ENCODE results near the gene RBM47.
"Not testable (repeated sequence)": the region's sequence is repeated elsewhere in the genome, so short reads cannot be mapped to it uniquely, and the experiment has no call there.

RBM47 gene

DNA sequence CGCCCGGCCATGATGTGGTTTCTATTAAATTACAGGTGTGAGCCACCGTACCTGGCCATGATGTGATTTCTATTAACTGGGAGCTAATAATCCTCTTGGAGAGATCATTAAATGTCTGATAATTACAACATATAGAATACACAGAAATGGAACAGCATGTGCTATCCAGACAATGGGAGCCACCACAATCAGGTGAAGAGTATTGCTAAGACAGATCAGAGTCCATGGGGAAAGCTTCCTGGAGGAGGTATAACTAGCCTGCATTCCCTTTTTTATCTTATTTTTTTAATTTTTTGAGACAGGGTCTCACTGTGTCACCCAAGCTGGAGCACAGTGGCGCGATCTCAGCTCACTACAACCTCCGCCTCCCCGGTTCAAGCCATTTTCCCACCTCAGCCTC, 147.7 kb downstream of the RBM47 start:
- no peak for DNase-seq

DNA sequence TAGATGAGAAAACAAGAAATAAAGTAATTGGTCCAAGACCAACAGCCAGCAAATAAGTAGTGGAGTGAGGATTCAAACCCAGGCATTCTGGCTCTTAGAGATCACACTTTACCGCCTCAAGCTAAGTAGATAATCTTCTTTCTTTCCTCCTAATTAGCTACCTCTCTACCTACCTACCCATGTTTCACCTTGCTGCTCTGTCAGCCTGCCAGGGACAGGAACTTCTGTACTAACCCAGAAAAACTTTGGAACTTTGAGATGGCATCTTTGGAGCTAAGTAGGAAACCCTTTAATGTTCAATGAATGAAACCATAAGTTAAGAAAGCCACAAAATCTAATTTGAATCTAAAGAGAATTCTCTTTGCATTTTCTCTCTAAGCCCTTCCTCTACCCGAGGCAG, 149.4 kb downstream of the RBM47 start:
- no peak for DNase-seq

DNA sequence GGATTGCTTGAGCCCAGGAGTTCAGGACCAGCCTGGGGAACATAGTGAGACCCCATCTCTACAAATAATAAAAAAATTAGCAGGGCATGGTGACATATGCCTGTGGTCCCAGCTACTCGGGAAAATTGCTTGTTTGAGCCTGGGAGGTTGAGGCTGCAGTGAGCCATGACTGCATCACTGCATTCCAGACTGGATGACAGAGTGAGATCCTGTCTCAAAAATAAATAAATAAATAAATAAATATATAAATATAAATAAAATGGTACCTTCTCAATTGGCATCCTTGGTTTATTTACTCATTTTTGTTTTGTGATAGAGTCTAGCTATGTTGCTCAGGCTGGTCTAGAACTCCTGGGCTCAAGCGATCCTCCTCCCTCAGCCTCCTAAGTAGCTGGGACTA, 150.3 kb downstream of the RBM47 start:
- no peak for DNase-seq

DNA sequence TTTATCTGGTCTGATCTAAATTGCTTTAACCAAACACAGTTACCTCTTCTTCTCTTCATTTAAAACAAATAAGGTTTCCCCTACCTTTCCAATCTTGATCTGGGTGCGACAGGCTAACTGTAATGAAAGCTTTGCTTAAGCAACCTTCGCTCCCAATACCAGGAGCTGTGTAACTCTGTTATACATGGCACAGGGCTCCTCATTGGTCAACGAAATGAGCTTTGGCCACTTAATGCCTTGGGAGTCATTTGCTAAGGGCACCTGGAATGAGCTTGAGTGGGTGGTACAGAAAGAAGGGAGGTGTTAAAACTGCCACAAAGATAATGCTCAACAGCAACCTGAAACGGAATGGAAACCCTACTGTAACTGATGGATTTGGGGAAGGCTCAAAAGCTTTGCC, 154.1 kb downstream of the RBM47 start:
- DNase-seq: no peak

- no peak for DNase-seq
Measured at GRCh38 chr4:40473578-40474388, 155.9 kb downstream of the RBM47 start.

GRCh38 chr4:40471923-40472322, 157.7 kb downstream of the RBM47 start:
- no peak for DNase-seq

GRCh38 chr4:40466789-40467188, 162.9 kb downstream of the RBM47 start:
- DNase-seq: no peak

DNA sequence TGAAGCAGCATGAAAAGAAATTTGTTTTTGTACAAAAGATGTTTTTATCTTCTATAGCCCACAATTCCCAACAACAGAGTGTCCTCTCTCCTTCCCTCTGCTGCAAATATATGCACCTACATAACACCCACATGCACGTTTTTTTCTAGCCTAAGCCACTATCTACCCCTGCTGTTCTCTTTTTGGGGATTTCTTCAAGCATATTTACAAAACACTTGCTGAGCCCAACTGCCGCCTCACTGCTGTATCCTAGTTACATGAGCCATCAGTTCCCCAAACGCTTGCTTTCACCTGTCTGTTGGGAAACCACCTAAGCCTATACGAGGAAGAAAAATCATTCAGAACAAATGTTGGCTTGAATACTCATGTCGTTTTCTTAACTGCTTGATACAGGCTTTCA, 167.3 kb downstream of the RBM47 start:
- no peak for DNase-seq

GRCh38 chr4:40461879-40462278, 167.8 kb downstream of the RBM47 start:
- no peak for DNase-seq

DNA sequence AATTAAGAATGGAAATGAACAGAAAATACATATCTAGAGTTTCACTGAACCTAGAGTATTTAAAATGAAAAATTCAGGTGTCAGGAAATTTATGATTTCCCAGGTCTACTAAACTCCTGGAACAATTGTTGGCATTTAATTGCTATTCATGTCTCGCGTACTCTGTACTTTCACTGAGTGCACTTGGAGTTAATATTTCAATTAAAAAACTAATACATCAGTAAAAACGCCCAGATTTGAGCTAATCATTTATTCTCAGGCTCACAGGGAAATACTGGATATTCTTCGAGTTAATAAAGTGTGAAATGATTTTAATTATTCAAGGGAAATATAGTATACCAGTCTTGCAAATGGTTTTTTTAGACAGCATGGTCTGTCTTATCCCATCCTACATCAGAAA, 168.6 kb downstream of the RBM47 start:
- no peak for DNase-seq

DNA sequence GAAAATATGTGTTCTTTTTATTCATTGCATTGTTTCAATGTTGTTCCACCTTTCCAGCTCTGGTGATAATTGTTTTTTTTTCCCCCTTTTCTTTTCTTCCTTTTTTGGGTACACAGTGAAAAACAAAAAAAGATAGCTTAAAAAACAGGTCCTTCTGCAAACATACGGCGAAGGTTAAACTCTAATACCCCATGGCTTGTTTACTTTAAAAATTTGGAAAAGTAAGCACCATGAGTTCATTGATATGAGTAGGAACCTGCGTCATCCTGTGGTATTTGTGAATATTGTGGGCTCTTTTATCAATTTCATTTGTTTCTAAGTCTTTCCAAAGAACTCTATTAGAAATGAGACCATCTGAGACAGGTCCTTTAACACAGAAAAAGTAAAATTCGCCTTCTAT, 171.0 kb downstream of the RBM47 start:
- DNase-seq: no peak

GRCh38 chr4:40458109-40458508, 171.6 kb downstream of the RBM47 start:
- no peak for DNase-seq

DNA sequence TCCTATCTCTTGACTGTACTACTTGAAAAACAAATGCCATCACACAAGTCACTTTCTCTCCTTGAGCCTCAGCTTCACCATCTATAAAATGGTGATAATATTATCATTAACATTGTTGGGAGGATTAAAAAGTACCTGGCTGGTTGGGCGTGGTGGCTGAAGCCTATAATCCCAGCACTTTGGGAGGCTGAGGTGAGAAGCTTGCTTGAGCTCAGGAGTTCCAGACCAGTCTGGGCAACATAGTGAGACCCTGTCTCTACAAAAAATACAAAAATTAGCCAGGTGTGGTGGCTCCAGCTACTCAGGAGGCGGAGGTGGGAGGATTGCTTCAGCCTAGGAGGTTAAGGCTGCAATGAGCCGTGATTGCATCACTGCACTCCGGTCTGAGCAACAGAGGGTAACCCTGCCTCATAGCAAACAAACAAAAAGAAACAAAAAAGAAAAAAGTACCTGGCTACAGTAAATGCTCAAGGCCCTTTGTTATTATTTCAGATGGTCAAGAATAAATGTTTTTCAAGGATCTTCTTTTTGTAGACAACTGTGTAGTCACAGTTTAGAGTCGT, 174.2 kb downstream of the RBM47 start:
- no peak for DNase-seq

GRCh38 chr4:40454816-40455215, 174.8 kb downstream of the RBM47 start:
- no peak for DNase-seq

GRCh38 chr4:40453912-40454311, 175.8 kb downstream of the RBM47 start:
- DNase-seq: no peak

GRCh38 chr4:40448875-40449274, 180.8 kb downstream of the RBM47 start:
- DNase-seq: no peak

GRCh38 chr4:40446839-40447238, 182.8 kb downstream of the RBM47 start:
- DNase-seq: no peak

DNA sequence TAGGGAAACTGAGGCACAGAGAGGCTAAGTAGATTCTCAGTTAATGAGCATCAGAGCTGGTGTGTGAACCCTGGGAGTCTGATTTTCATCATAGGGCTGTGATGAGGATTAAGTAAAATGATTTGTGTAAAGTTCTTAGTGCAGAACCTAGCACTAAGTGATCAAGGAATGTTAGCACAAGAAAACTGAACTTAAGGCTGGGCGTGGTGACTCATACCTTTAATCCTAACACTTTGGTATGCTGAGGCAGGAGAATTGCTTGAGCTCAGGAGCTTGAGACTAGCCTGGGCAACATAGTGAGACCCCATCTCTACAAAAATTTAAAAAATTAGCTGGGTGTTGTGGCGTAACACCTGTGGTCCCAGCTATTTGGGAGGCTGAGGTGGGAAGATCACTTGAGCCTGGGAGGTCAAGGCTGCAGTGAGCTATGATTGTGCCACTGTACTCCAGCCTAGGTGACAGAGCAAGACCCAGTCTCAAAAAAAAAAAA, 183.4 kb downstream of the RBM47 start:
- DNase-seq: not testable (repeated sequence)

GRCh38 chr4:40445671-40446070, 184.0 kb downstream of the RBM47 start:
- DNase-seq: no peak

DNA sequence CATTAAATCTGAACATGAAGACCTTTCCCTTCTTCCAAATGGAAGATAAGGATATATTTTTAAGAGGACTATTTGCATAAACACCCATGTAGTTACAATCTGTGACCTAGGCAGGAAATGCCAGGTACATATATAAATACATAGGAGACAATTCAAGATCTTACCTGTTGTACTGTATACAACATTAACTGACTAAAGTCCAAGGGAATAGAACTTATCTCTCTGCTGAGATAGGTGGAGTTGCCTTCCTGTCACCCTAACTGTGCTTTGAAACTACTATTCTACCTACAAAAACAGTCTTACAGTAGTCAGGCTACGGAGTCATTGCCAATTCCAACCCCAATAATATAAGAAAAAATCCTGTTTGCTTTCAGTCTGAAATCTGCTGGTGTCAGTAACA, 188.2 kb downstream of the RBM47 start:
- DNase-seq: no peak

DNA sequence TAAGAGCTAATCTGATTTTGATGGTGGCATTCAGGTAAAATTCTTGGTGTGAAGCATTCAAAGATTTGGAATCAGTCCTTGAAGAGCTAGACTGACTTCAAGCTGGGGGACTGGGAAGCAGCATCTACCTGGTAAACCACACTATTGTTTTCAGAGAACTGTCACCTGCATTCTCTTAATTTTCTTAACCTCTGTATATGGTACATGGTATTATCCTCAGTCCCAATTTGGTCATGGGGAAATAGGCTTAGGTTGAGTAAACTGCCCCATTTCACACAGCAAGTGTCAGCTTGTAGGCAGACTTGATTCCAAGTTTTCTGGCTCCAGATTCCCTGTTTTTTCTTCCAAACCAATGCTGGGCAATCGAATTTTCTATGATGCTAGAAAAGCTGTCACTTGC, 190.1 kb downstream of the RBM47 start:
- DNase-seq: no peak

DNA sequence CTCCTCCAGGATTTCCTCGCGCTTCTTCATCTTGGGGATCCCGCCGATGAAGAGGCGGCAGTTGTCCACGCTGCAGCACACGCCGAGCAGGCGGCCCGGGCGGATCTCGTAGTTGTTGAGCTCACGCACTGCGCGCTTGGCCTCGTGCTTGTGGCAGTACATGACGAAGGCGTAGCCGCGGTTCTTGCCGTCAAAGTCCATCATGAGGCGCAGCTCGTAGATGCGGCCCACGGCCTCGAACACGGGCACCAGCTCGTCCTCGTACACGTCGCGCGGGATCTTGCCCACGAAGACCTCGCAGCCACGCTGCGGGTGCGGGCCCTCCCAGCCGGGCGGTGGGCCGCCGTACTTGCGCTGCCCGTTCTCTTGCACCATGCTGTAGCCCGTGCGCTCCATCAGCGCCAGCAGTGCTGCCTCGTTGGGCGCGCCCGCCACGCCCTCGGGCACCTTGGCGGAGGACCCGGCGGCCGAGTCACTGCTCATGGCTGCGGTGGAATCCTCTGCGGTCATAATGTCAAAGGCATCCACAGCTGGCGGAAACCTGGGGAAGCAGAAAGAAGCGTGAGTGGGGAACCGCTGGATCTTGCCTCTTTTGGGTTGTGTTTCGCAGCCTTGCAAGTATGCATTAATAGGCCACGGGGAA, 191.2 kb downstream of the RBM47 start:
- DNase-seq: no peak

DNA sequence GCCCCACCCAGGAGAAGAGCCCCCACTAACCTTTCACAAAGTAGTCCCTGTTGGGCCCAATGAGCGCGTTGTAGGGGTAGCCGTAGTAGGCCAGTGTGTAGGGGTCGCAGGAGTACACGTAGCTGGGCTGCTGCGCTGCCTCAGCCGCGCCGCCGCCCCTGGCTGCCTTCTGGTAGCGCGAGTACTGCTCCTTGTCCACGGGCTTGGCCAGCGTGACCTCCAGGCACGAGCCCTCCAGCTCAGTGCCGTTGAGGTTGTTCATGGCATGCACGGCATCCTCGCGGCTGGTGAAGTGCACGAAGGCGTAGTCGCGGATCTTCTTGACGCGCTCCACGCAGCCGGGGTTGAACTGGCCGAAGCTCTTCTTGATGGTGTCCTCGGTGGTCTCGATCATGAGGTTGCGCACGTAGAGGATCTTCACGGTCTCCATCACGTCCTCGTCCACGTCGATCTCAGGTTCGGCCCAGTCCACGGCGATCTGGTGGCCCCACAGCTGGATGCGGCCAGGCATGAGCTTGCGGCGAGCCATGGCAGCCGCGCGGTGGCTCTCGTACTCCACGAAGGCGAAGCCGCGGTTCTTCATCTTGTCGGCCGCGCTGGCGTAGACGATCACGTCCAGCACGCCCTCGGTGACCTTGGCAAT, 191.8 kb downstream of the RBM47 start:
- DNase-seq: no peak

DNA sequence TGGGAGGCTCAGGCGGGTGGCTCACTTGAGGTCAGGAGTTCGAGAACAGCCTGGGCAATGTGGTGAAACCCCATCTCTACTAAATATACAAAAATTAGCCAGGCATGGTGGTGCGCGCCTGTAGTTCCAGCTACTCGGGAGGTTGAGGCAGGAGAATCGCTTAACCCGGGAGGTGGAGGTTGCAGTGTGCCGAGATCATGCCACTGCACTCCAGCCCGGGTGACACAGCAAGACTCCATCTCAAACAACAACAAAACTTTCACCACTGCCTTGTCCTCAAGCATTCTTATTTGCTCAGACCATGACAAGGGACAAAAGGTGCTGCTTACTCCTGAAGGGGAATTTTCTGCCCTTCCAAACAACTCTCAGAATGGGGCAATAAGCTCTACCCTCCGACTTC, 194.4 kb downstream of the RBM47 start:
- not testable (repeated sequence) for DNase-seq
